GM21717 (cell line): ENCODE results near the gene SPANXN2.
"Not testable (repeated sequence)": the region's sequence is repeated elsewhere in the genome, so short reads cannot be mapped to it uniquely, and the experiment has no call there.

Experiments
- ATAC-seq: cut with Tn5 transposase; IDR thresholded peaks from one replicate; pipeline ENCODE4 v1.9.1; 2021; ENCODE audit warnings: mild to moderate bottlenecking, moderate library complexity; ENCODE audit not compliant: unreplicated experiment

The SPANXN2 gene, protein sequence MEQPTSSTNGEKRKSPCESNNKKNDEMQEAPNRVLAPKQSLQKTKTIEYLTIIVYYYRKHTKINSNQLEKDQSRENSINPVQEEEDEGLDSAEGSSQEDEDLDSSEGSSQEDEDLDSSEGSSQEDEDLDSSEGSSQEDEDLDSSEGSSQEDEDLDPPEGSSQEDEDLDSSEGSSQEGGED

GRCh38 chrX:143720652-143721051 is at the start of gene SPANXN2:
Gene SPANXN2 (minus strand): TSS chrX:143720752. CDS start chrX:143720668, 84 bp downstream.
- ATAC-seq = not testable (repeated sequence)

DNA sequence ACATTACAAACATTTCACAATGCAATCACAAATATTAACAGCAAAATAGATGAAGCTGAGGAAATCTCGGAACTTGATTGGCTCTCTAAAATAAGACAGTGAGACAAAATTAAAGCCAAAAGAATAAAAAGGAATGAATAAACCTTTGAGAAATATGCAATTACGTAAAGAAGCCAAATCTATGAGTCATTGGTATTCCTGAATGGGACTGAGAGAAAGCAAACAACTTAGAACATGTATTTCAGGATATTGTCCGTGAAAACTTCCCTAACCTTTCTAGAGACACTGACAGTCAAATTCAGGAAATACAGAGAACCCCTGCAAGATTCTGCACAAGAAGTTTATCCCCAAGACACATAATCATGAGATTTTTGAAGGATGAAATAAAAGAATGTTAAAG is 48.4 kb upstream of the SPANXN2 start:
- no peak for ATAC-seq

- not testable (repeated sequence) for ATAC-seq
These were observed 47.2 kb upstream of the SPANXN2 start for GRCh38 chrX:143767789-143768188.

DNA sequence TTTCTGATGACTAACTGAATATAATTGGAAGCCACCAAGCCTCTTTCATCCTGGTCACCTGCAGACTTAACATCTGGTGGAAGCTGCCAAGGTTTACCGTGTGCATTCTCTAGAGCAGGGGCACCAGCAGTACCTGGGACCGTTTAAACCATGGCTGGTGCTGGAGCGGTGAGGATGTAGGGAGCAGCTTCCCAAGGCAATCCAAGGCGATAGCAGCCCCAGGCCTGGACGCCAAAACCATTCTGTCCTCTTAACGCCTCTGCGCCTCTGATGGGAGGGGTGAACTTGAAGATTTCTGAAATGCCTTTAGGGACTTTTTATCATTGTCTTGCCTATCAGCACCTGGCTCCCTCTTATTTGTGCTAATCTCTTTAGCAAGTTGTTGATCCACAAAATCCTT is 37.3 kb upstream of the SPANXN2 start:
- ATAC-seq = no peak

- ATAC-seq = no peak
These were observed 36.8 kb upstream of the SPANXN2 start for GRCh38 chrX:143757375-143757774.

DNA sequence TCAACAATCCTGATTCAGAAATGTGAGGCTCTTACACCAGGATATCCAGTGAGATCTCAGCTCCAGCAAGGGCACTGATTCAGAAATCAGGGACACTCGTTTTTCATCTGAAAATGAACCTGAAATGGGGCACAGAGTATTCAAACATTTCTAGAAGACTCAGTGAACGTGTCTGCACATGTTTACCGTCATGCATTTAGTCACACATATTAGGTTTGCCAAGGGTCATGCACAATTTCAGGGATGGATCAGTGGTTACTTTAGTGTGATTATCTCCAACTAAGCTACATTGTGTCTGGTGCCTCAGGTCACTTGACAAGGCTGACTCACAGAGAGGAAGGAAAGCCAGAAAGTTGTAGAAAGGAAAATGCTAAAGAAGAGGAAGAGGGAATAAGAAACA is 33.6 kb upstream of the SPANXN2 start:
- ATAC-seq = no peak

DNA sequence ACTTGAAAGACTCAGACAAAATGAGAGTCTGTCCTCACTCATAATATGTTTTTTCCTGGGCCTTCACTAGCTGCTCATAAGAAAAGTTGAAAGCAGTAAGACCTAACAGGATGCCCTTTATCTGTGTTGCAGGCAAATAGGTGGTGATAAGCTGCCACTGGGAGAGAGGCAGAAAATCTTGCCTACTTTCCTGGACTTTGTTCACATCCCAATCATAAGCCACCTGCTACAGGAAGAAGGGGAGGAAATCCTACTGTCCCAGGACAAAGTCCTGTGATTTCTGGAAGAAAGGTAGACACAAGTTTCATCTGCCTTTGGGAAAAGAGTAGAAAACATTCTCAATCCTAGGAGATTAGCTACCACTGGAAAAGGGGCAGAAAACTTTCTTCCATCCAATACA is 13.3 kb upstream of the SPANXN2 start:
- no peak for ATAC-seq

- no peak for ATAC-seq
These were observed 5.7 kb upstream of the SPANXN2 start for GRCh38 chrX:143726296-143726695.

- no peak for ATAC-seq
These were observed 19.1 kb downstream of the SPANXN2 start for GRCh38 chrX:143701460-143701859.

DNA sequence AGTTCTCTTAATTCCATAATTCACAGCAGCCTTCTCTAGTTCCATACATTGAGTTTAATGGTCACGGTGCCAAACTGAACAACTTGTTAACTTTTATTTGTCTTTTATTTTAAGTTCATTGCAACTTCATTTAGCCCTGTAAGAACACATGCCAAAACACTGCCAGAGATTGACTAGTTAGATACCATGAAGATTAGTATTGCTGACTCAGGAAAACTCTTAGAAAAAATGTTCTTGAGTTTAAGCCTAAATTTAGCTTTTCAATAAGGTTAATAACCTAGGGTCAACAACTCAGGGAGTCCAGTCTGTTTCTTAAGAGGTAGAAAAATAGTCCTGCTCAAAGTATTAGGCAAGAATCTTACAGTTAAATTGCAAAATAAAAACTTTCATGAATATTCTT is 25.7 kb downstream of the SPANXN2 start:
- ATAC-seq = no peak

- ATAC-seq = no peak
These were observed 37.1 kb downstream of the SPANXN2 start for GRCh38 chrX:143683486-143683885.

DNA sequence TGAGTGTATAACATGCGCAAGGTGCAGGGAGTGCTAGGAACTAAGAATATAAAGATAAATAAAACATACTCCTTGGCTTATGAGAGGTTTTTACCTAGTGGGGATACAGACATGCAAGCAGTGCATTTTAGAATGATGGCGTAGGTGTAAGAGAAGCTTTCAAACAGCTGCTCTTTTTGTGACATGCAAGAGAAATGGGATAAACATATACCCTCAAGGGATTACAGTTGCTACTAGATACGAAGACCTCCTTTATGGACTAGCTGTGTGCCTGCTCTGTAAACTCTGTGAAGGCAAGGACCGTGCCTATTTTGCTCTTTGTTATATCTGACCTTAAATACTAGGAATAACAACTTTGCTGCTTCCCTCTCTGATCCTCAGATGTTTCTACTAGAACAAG is 45.6 kb downstream of the SPANXN2 start:
- no peak for ATAC-seq

DNA sequence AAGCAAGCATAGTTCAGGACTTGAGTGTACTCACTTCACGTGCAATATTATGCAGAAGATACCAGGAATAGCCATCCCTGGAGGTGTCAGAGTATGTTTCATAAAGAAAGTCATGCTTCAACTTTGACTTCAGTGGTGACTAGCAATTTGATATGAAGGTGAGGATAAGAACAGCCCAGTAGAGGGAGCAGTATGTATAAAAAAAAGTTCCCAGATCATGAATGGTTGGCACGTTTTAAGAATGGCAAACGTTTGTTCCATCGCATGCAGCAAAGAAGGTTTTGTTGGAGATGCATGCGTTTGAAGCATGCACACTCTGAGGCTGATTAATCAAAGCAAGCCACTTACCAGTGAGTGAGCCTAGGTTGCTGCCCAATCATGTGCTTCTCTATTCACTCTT is 51.2 kb downstream of the SPANXN2 start:
- ATAC-seq = no peak

DNA sequence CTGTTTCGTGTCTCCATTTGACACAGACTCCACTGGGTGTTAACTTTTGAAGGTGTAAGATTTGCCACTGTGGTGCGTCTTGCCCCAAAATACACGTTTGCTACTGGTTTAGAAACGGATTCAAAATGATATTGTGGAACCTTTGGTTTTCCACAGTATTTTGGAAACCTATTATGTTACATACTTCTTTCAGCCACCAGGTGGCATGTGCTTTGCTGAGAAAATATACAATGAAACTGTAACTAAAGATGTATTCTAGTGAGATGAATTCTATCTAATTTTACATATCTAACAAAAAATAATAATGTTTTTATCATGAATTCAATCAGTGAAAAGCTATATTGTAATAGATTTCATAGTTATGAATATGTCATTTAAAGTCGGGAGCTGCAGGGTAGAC is 56.2 kb downstream of the SPANXN2 start:
- ATAC-seq = no peak

DNA sequence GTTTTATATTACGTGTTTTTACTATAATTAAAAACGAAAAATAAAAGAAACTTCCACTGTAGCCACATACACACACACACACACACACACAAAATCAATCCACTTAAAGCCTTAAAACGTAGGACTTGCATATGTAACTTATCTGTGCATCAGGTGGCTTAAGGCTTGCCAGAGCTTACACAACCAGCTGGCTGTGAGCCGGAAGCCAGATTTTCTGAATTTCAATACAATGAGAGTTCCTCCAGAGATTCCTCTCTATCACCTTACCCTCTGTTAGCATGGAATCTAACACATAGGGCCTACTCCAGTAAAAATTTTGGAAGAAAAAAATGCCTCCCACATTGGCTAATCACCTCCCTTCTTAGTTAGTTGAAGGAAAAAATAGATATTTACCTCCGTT is 56.8 kb downstream of the SPANXN2 start:
- no peak for ATAC-seq
